ENCODE measurements around the gene GPR78. TPM values are rescaled to one million over a fixed set of nuclear protein-coding genes. Genes with fewer than 3 reads are reported as not detected.

The GPR78 gene
- total RNA-seq, 2 donors from 2014 or later: 3.7 to 8.1 TPM

GRCh38 chr4:8596891-8597290, 16.7 kb downstream of the GPR78 start:
- H3K27me3 ChIP-seq (ENCODE audit: control insufficient read depth, insufficient read depth, low read length, poor library complexity, severe bottlenecking): no peaks in the 10 kb centered on the region
- H3K27me3 Mint-ChIP-seq (ENCODE audit: insufficient read depth): peaks cover 15% of the 10 kb centered on the region
- H3K9ac ChIP-seq (ENCODE audit: extremely low read depth, low read length, poor library complexity, severe bottlenecking): no peak overlapping the region
- H3K4me1 ChIP-seq (ENCODE audit: control insufficient read depth, insufficient read depth, low read length): no peaks in the 10 kb centered on the region
- H3K4me3 Mint-ChIP-seq: no peak overlapping the region
- 89 to 90% methylated on average over 9 of the region's 9 CpGs for WGBS, 2 experiments (ENCODE audit: insufficient coverage in 1 of 2, insufficient read length in 1 of 2)
- H3K9me3 ChIP-seq (ENCODE audit: control insufficient read depth, low read length): no peaks in the 10 kb centered on the region
- no peak for DNase-seq
- H3K4me1 Mint-ChIP-seq: peaks cover 9% of the 10 kb centered on the region
- H3K27ac Mint-ChIP-seq: no peak overlapping the region
- peaks cover 7% of the 10 kb centered on the region for H3K36me3 ChIP-seq (ENCODE audit: control insufficient read depth, insufficient read depth, low read length)
- H3K36me3 Mint-ChIP-seq (ENCODE audit: low read depth): peaks cover 7% of the 10 kb centered on the region
- no peak overlapping the region for H3K27ac ChIP-seq (ENCODE audit: low read depth, low read length)
- TF ChIP-seq CTCF (conservative IDR thresholded peaks at IDR 0.05): no peak
- no peaks in the 10 kb centered on the region for H3K9me3 Mint-ChIP-seq
- no peak overlapping the region for H3K4me3 ChIP-seq (ENCODE audit: low read length)

GRCh38 chr4:8597319-8597718, 17.1 kb downstream of the GPR78 start:
- Histone ChIP-seq H3K9ac (ENCODE audit: extremely low read depth, low read length, poor library complexity, severe bottlenecking) (no peak overlapping the region), H3K36me3 (ENCODE audit: control insufficient read depth, insufficient read depth, low read length) (peaks cover 7% of the 10 kb centered on the region), H3K4me3 (ENCODE audit: low read length) (no peak overlapping the region), H3K27me3 (ENCODE audit: control insufficient read depth, insufficient read depth, low read length, poor library complexity, severe bottlenecking) (no peaks in the 10 kb centered on the region), H3K4me1 (ENCODE audit: control insufficient read depth, insufficient read depth, low read length) (no peaks in the 10 kb centered on the region), H3K27ac (ENCODE audit: low read depth, low read length) (no peak overlapping the region), H3K9me3 (ENCODE audit: control insufficient read depth, low read length) (no peaks in the 10 kb centered on the region)
- Mint-ChIP-seq H3K27me3 (ENCODE audit: insufficient read depth) (peaks cover 15% of the 10 kb centered on the region), H3K27ac (no peak overlapping the region), H3K4me1 (peaks cover 9% of the 10 kb centered on the region), H3K4me3 (no peak overlapping the region), H3K36me3 (ENCODE audit: low read depth) (peaks cover 7% of the 10 kb centered on the region), H3K9me3 (no peaks in the 10 kb centered on the region)
- TF ChIP-seq CTCF (conservative IDR thresholded peaks at IDR 0.05): no peak
- DNase-seq: no peak
- 93 to 96% methylated on average over 11 to 13 of the region's 13 CpGs for WGBS, 2 experiments (ENCODE audit: insufficient coverage in 1 of 2, insufficient read length in 1 of 2)

GRCh38 chr4:8597791-8598190, 17.6 kb downstream of the GPR78 start:
- no peaks in the 10 kb centered on the region for H3K9me3 Mint-ChIP-seq
- Histone ChIP-seq H3K4me3 (ENCODE audit: low read length) (no peak overlapping the region), H3K27ac (ENCODE audit: low read depth, low read length) (no peak overlapping the region), H3K9me3 (ENCODE audit: control insufficient read depth, low read length) (no peaks in the 10 kb centered on the region), H3K27me3 (ENCODE audit: control insufficient read depth, insufficient read depth, low read length, poor library complexity, severe bottlenecking) (no peaks in the 10 kb centered on the region), H3K9ac (ENCODE audit: extremely low read depth, low read length, poor library complexity, severe bottlenecking) (no peak overlapping the region), H3K36me3 (ENCODE audit: control insufficient read depth, insufficient read depth, low read length) (peaks cover 7% of the 10 kb centered on the region), H3K4me1 (ENCODE audit: control insufficient read depth, insufficient read depth, low read length) (no peaks in the 10 kb centered on the region)
- no peak for DNase-seq
- H3K27me3 Mint-ChIP-seq (ENCODE audit: insufficient read depth): peaks cover 15% of the 10 kb centered on the region
- 90% methylated on average over 6 to 15 of the region's 15 CpGs for WGBS, 2 experiments (ENCODE audit: insufficient coverage in 1 of 2, insufficient read length in 1 of 2)
- peaks cover 7% of the 10 kb centered on the region for H3K36me3 Mint-ChIP-seq (ENCODE audit: low read depth)
- H3K27ac Mint-ChIP-seq: no peak overlapping the region
- no peak for TF ChIP-seq CTCF (conservative IDR thresholded peaks at IDR 0.05)
- no peak overlapping the region for H3K4me3 Mint-ChIP-seq
- H3K4me1 Mint-ChIP-seq: peaks cover 9% of the 10 kb centered on the region

Measured in endodermal cell (in vitro differentiated cells).